Keratinocyte (primary cell): ENCODE results near the gene SASH1.

ENCODE experiments used
- CTCF ChIP-seq, 3 experiments: IDR thresholded peaks in 1 of 3; conservative IDR thresholded peaks in 1 of 3; optimal IDR thresholded peaks in 1 of 3; 2 replicates in 2 of 3; 3 replicates in 1 of 3; pipeline versions ENCODE3 to v1.5.1; 2011; ENCODE audit warnings: low read length in 3 of 3, mild to moderate bottlenecking in 3 of 3, moderate library complexity in 2 of 3, control low read depth in 1 of 3, inconsistent platforms in 1 of 3; ENCODE audit not compliant: insufficient read depth in 2 of 3; ENCODE audit errors: extremely low read depth in 1 of 3
- EZH2 ChIP-seq: IDR thresholded peaks from one replicate; pipeline ENCODE4 v1.6.1; 2012; ENCODE audit warnings: inconsistent platforms, mild to moderate bottlenecking, low read length, moderate library complexity

DNA sequence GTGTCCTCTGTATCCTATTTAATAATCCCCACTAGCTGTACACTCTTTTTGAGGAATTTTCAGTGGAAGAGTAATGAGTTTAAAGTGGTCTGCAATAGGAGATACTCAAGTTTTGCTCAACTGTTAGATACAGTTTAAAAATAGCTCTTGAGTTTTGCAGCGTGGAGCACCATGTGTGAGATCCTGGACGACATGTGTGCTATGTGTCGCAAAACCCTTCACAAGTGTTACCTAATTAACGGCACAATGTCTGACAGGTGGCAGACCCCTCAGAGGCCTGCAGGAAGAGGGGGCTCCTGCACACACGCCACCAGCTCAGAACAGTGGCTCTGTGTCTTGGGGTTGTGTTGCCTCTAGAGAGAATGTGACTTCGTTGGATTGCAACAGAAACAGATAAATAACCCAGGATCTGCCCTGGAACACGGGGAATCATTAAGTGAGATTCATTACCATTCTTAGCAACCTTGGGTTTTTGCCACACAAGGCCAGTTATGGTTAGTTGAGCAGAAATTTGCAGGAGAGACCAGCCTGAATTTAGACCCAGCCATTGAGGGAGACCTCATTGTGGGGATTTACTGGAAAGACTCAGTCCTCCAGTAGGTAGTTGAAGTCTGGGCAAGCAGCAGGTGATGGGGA, 73.8 kb downstream of the SASH1 start:
- TF ChIP-seq CTCF (optimal IDR thresholded peaks at IDR 0.05 in 1 of 3, IDR thresholded peaks at IDR 0.05 in 1 of 3, conservative IDR thresholded peaks at IDR 0.05 in 1 of 3; ENCODE audit: extremely low read depth in 1 of 3, insufficient read depth in 2 of 3, low read length in 3 of 3) (no peak), EZH2 (no peak)
